ENCODE data around the gene TEKT5.
A peak's percentile ranks its signal among the peaks of the same experiment; 100 is the strongest.
"Not testable (repeated sequence)": the region's sequence is repeated elsewhere in the genome, so short reads cannot be mapped to it uniquely, and the experiment has no call there.

The TEKT5 gene

GRCh38 chr16:10655415-10655977, 39.2 kb downstream of the TEKT5 start:
- no peak overlapping the region for H3K4me3 Mint-ChIP-seq
- no peaks in the 10 kb centered on the region for H3K4me1 Mint-ChIP-seq
- H3K9me3 Mint-ChIP-seq: no peaks in the 10 kb centered on the region
- no peak overlapping the region for H3K27ac Mint-ChIP-seq
- H3K36me3 Mint-ChIP-seq: no peaks in the 10 kb centered on the region
- no peak for ATAC-seq
- DNase-seq (ENCODE audit: low spot score in 2 of 2): no peak

GRCh38 chr16:10654592-10655414, 39.9 kb downstream of the TEKT5 start:
- no peak for DNase-seq (ENCODE audit: low spot score in 2 of 2)
- H3K4me1 Mint-ChIP-seq: no peaks in the 10 kb centered on the region
- no peaks in the 10 kb centered on the region for H3K9me3 Mint-ChIP-seq
- no peak overlapping the region for H3K27ac Mint-ChIP-seq
- H3K4me3 Mint-ChIP-seq: no peak overlapping the region
- ATAC-seq: no peak
- no peaks in the 10 kb centered on the region for H3K36me3 Mint-ChIP-seq

- DNase-seq (ENCODE audit: low spot score in 2 of 2) (no peak), ATAC-seq (peak; percentile 46)
- H3K27ac Mint-ChIP-seq: no peak overlapping the region
- no peaks in the 10 kb centered on the region for H3K9me3 Mint-ChIP-seq
- no peaks in the 10 kb centered on the region for H3K36me3 Mint-ChIP-seq
- H3K4me1 Mint-ChIP-seq: no peaks in the 10 kb centered on the region
- no peak overlapping the region for H3K4me3 Mint-ChIP-seq
These were observed 41.8 kb downstream of the TEKT5 start for GRCh38 chr16:10652730-10653590.

- not testable (repeated sequence) for ATAC-seq; H3K36me3 Mint-ChIP-seq; H3K27ac Mint-ChIP-seq; H3K4me3 Mint-ChIP-seq; H3K9me3 Mint-ChIP-seq; DNase-seq (ENCODE audit: low spot score in 2 of 2); H3K4me1 Mint-ChIP-seq
These were observed 45.6 kb downstream of the TEKT5 start for GRCh38 chr16:10649098-10649497.

GRCh38 chr16:10647721-10648296, 46.9 kb downstream of the TEKT5 start:
- no peak overlapping the region for H3K4me3 Mint-ChIP-seq
- no peak overlapping the region for H3K27ac Mint-ChIP-seq
- no peaks in the 10 kb centered on the region for H3K36me3 Mint-ChIP-seq
- DNase-seq (ENCODE audit: low spot score in 2 of 2): no peak
- no peak for ATAC-seq
- H3K4me1 Mint-ChIP-seq: no peaks in the 10 kb centered on the region
- no peaks in the 10 kb centered on the region for H3K9me3 Mint-ChIP-seq

GRCh38 chr16:10647264-10647720, 47.4 kb downstream of the TEKT5 start:
- no peaks in the 10 kb centered on the region for H3K4me1 Mint-ChIP-seq
- ATAC-seq (no peak), DNase-seq (ENCODE audit: low spot score in 2 of 2) (no peak)
- H3K4me3 Mint-ChIP-seq: no peak overlapping the region
- no peak overlapping the region for H3K27ac Mint-ChIP-seq
- no peaks in the 10 kb centered on the region for H3K36me3 Mint-ChIP-seq
- no peaks in the 10 kb centered on the region for H3K9me3 Mint-ChIP-seq

- ATAC-seq (no peak), DNase-seq (ENCODE audit: low spot score in 2 of 2) (no peak)
- no peaks in the 10 kb centered on the region for H3K4me1 Mint-ChIP-seq
These were observed 48.0 kb downstream of the TEKT5 start for GRCh38 chr16:10646581-10647263.

GRCh38 chr16:10646228-10646580, 48.5 kb downstream of the TEKT5 start:
- Mint-ChIP-seq H3K9me3 (no peaks in the 10 kb centered on the region), H3K4me3 (no peak overlapping the region), H3K36me3 (no peaks in the 10 kb centered on the region), H3K27ac (no peak overlapping the region), H3K4me1 (no peaks in the 10 kb centered on the region)
- ATAC-seq (no peak), DNase-seq (ENCODE audit: low spot score in 2 of 2) (no peak)

More at GRCh38 chr16:10646581-10647263, 48.0 kb downstream of the TEKT5 start:
- no peak overlapping the region for H3K4me3 Mint-ChIP-seq
- H3K27ac Mint-ChIP-seq: no peak overlapping the region
- H3K9me3 Mint-ChIP-seq: no peaks in the 10 kb centered on the region
- no peaks in the 10 kb centered on the region for H3K36me3 Mint-ChIP-seq

- ATAC-seq (no peak), DNase-seq (ENCODE audit: low spot score in 2 of 2) (no peak)
- H3K9me3 Mint-ChIP-seq: no peaks in the 10 kb centered on the region
- H3K36me3 Mint-ChIP-seq: no peaks in the 10 kb centered on the region
- no peak overlapping the region for H3K4me3 Mint-ChIP-seq
- H3K27ac Mint-ChIP-seq: no peak overlapping the region
- no peaks in the 10 kb centered on the region for H3K4me1 Mint-ChIP-seq
These were observed 50.6 kb downstream of the TEKT5 start for GRCh38 chr16:10644092-10644491.

GRCh38 chr16:10642964-10643363, 51.8 kb downstream of the TEKT5 start:
- no peak for DNase-seq (ENCODE audit: low spot score in 2 of 2)
- H3K27ac Mint-ChIP-seq: no peak overlapping the region
- no peak for ATAC-seq
- no peaks in the 10 kb centered on the region for H3K9me3 Mint-ChIP-seq
- no peaks in the 10 kb centered on the region for H3K4me1 Mint-ChIP-seq
- no peaks in the 10 kb centered on the region for H3K36me3 Mint-ChIP-seq
- no peak overlapping the region for H3K4me3 Mint-ChIP-seq

GRCh38 chr16:10641953-10642949, 52.5 kb downstream of the TEKT5 start:
- no peaks in the 10 kb centered on the region for H3K9me3 Mint-ChIP-seq
- H3K27ac Mint-ChIP-seq: no peak overlapping the region
- no peak overlapping the region for H3K4me3 Mint-ChIP-seq
- H3K4me1 Mint-ChIP-seq: no peaks in the 10 kb centered on the region
- no peaks in the 10 kb centered on the region for H3K36me3 Mint-ChIP-seq
- ATAC-seq: no peak
- DNase-seq (ENCODE audit: low spot score in 2 of 2): no peak

- H3K4me3 Mint-ChIP-seq: no peak overlapping the region
- H3K4me1 Mint-ChIP-seq: no peaks in the 10 kb centered on the region
- no peaks in the 10 kb centered on the region for H3K36me3 Mint-ChIP-seq
- H3K27ac Mint-ChIP-seq: no peak overlapping the region
- no peaks in the 10 kb centered on the region for H3K9me3 Mint-ChIP-seq
- ATAC-seq (no peak), DNase-seq (ENCODE audit: low spot score in 2 of 2) (no peak)
These were observed 53.2 kb downstream of the TEKT5 start for GRCh38 chr16:10641555-10641952.

- DNase-seq (ENCODE audit: low spot score in 2 of 2): no peak
- Mint-ChIP-seq H3K4me1 (peaks cover 2% of the 10 kb centered on the region), H3K36me3 (no peaks in the 10 kb centered on the region), H3K9me3 (no peaks in the 10 kb centered on the region), H3K4me3 (no peak overlapping the region), H3K27ac (no peak overlapping the region)
- no peak for ATAC-seq
These were observed 53.8 kb downstream of the TEKT5 start for GRCh38 chr16:10640934-10641333.

- Mint-ChIP-seq H3K4me1 (peaks cover 6% of the 10 kb centered on the region), H3K9me3 (no peaks in the 10 kb centered on the region), H3K36me3 (no peaks in the 10 kb centered on the region), H3K4me3 (no peak overlapping the region), H3K27ac (no peak overlapping the region)
- no peak for DNase-seq (ENCODE audit: low spot score in 2 of 2)
- no peak for ATAC-seq
These were observed 56.6 kb downstream of the TEKT5 start for GRCh38 chr16:10638101-10638500.

Measured in stimulated activated effector memory CD8-positive, alpha-beta T cell treated with anti-CD3 and anti-CD28 coated beads, Interleukin-12 subunit alpha, Interleukin-12 subunit beta, amount 100 ng/mL, for 72 hours (primary cell).